ENCODE results near the gene STK10.

The STK10 gene

DNA sequence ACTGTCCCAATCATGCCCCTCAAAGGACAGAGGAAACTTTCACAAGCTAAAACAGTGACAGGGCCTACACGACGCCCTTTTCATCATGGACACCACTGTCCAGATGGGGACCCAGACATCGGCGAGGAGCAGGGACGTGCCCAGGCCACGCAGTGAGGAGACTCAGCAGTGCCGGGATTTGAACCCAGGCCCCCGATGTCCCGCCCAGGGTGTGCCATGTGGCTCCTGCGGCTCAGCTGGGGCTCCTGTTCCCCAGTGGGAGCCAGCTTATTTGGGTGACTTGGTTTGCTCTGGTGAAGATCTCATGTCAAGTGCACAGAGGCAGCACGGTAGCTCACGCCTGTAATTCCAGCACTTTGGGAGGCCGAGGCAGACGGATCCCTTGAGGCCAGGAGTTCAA, 82.2 kb downstream of the STK10 start:
- H2AFZ ChIP-seq (ENCODE audit: low read length), result no peak overlapping the region
- no peaks in the 10 kb centered on the region for H3K27me3 ChIP-seq (ENCODE audit: insufficient read depth, low read length, poor library complexity, severe bottlenecking)
- no peaks in the 10 kb centered on the region for H4K20me1 ChIP-seq (ENCODE audit: insufficient read depth, low read length, poor library complexity, severe bottlenecking)
- TF ChIP-seq CTCF (conservative IDR thresholded peaks at IDR 0.05; ENCODE audit: low read length), result no peak
- no peak for TF ChIP-seq EZH2phosphoT487 (IDR thresholded peaks at IDR 0.05; ENCODE audit: borderline replicate concordance)
- H3K4me1 ChIP-seq (ENCODE audit: insufficient read depth, low read length, poor library complexity, severe bottlenecking), result peaks cover 17% of the 10 kb centered on the region
- H3K79me2 ChIP-seq (ENCODE audit: insufficient read depth, low read length), result peaks cover 14% of the 10 kb centered on the region
- H3K9ac ChIP-seq (ENCODE audit: low read depth, low read length, poor library complexity, severe bottlenecking), result no peak overlapping the region
- H3K36me3 ChIP-seq (ENCODE audit: insufficient read depth, low read length), result peaks cover 52% of the 10 kb centered on the region; the same call in 1 of the 2 replicates
- H3K4me2 ChIP-seq (ENCODE audit: low read depth, low read length, poor library complexity, severe bottlenecking), result no peak overlapping the region
- H3K9me3 ChIP-seq (ENCODE audit: insufficient read depth, low read depth, low read length), result no peaks in the 10 kb centered on the region
- no peaks in the 10 kb centered on the region for H3F3A ChIP-seq (ENCODE audit: low read depth)
- no peaks in the 10 kb centered on the region for H3K9me2 ChIP-seq (replicated peaks; ENCODE audit: low read depth, low read length)
- H3K4me3 ChIP-seq (ENCODE audit: low read length, poor library complexity, severe bottlenecking), result no peak overlapping the region

- Histone ChIP-seq H3K4me2 (ENCODE audit: low read depth, low read length, poor library complexity, severe bottlenecking) (no peak overlapping the region), H4K20me1 (ENCODE audit: insufficient read depth, low read length, poor library complexity, severe bottlenecking) (no peaks in the 10 kb centered on the region), H2AFZ (ENCODE audit: low read length) (no peak overlapping the region), H3K4me3 (ENCODE audit: low read length, poor library complexity, severe bottlenecking) (no peak overlapping the region), H3K36me3 (ENCODE audit: insufficient read depth, low read length) (peaks cover 54% of the 10 kb centered on the region; the same call in 1 of the 2 replicates), H3K27me3 (ENCODE audit: insufficient read depth, low read length, poor library complexity, severe bottlenecking) (no peaks in the 10 kb centered on the region), H3K4me1 (ENCODE audit: insufficient read depth, low read length, poor library complexity, severe bottlenecking) (peaks cover 9% of the 10 kb centered on the region), H3F3A (ENCODE audit: low read depth) (no peaks in the 10 kb centered on the region), H3K9ac (ENCODE audit: low read depth, low read length, poor library complexity, severe bottlenecking) (no peak overlapping the region), H3K9me2 (replicated peaks; ENCODE audit: low read depth, low read length) (no peaks in the 10 kb centered on the region), H3K79me2 (ENCODE audit: insufficient read depth, low read length) (peaks cover 7% of the 10 kb centered on the region), H3K9me3 (ENCODE audit: insufficient read depth, low read depth, low read length) (no peaks in the 10 kb centered on the region)
- no peak for TF ChIP-seq EZH2phosphoT487 (IDR thresholded peaks at IDR 0.05; ENCODE audit: borderline replicate concordance)
- TF ChIP-seq CTCF (conservative IDR thresholded peaks at IDR 0.05; ENCODE audit: low read length), result no peak
These were observed 83.0 kb downstream of the STK10 start for GRCh38 chr5:172104801-172105701.

DNA sequence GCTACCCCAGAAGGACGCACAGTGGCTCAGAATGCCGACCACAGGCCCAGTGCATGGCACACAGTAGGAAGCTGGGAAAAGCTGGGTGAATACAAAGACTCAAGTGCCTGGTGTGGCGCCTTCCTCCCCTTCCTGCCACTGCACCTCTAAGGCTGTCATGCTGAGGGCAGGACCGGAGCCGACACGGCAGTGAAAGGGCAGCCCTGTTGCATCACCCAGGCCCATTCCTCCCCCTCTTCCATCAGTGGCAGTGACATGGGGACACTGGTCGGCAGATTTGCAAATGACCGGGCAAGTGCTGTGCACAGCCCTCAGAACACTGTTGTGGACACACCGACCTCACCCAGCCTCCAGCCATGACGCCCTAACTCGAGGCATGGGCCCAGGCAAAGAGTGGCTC, 84.0 kb downstream of the STK10 start:
- no peak overlapping the region for H3K4me2 ChIP-seq (ENCODE audit: low read depth, low read length, poor library complexity, severe bottlenecking)

More for the DNA sequence above, 84.0 kb downstream of the STK10 start:
- no peak for TF ChIP-seq CTCF (conservative IDR thresholded peaks at IDR 0.05; ENCODE audit: low read length)
- no peak for TF ChIP-seq EZH2phosphoT487 (IDR thresholded peaks at IDR 0.05; ENCODE audit: borderline replicate concordance)
- H3K9ac ChIP-seq (ENCODE audit: low read depth, low read length, poor library complexity, severe bottlenecking), result no peak overlapping the region
- H4K20me1 ChIP-seq (ENCODE audit: insufficient read depth, low read length, poor library complexity, severe bottlenecking), result no peaks in the 10 kb centered on the region
- no peaks in the 10 kb centered on the region for H3K9me2 ChIP-seq (replicated peaks; ENCODE audit: low read depth, low read length)
- H3K79me2 ChIP-seq (ENCODE audit: insufficient read depth, low read length), result no peaks in the 10 kb centered on the region
- no peaks in the 10 kb centered on the region for H3K9me3 ChIP-seq (ENCODE audit: insufficient read depth, low read depth, low read length)
- no peak overlapping the region for H3K4me3 ChIP-seq (ENCODE audit: low read length, poor library complexity, severe bottlenecking)
- H2AFZ ChIP-seq (ENCODE audit: low read length), result no peak overlapping the region
- peaks cover 51% of the 10 kb centered on the region; the same call in 1 of the 2 replicates for H3K36me3 ChIP-seq (ENCODE audit: insufficient read depth, low read length)
- no peaks in the 10 kb centered on the region for H3F3A ChIP-seq (ENCODE audit: low read depth)
- H3K4me1 ChIP-seq (ENCODE audit: insufficient read depth, low read length, poor library complexity, severe bottlenecking), result peaks cover 6% of the 10 kb centered on the region
- no peaks in the 10 kb centered on the region for H3K27me3 ChIP-seq (ENCODE audit: insufficient read depth, low read length, poor library complexity, severe bottlenecking)
